ENCODE data around the gene ZNF586.
"Not testable (repeated sequence)": the region's sequence is repeated elsewhere in the genome, so short reads cannot be mapped to it uniquely, and the experiment has no call there.

ZNF586 gene

DNA sequence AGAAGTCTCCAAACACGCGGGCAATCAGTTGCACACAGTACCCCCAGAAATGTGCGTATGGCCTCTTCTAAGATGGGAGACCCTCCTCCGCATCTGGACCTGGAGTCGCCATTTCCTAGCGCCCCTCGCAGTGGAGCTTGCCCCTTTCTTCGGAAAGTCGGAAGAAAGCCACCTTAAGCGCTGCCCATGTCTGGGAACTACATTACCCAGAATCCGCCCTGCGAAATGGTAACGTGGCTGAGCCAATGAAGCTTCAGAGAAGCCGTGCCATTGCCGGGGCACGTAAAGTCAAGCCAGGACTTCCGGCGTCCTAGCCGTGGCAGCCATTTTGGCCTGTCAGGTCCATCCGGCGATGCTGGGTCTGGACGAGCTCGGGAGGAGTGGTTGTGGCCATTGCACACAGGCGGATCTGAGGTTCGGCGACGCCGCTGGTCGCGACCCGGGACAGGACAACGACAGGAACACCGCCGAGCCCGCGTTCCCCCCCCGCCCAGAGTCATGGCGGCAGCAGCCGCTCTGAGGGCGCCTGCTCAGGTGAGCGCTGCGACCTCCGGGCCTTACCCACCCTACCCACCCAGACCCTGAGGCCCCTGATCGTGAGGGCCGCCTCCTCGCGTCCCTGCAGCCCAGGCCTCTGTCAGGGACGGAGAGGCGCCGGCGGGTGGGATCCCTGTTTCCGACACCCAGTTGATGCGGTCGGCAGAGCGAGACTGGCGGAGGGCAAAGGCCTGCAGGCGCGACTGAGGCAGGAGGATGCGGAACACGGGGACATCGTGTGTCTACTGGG, at the start of gene ZNF586:
ZNF586 (plus strand) TSS at position 332 of the 787 bp plus-strand sequence; CDS start at position 499, 167 bp downstream.
- peak within 1 kb of the TSS; percentile 74 to 98 (median 95) for H3K4me2 ChIP-seq
- H4K20me1 ChIP-seq, result peaks cover 0 to 27% (median 0%) of the 10 kb centered on the region in 11 experiments; a peak in 6 of 22 replicates
- no peaks in the 10 kb centered on the region for H3K27me3 ChIP-seq
- H3K9ac ChIP-seq, result peak within 1 kb of the TSS; percentile 76 to 86 (median 83)
- H3K4me1 ChIP-seq, result peaks cover 10 to 27% (median 15%) of the 10 kb centered on the region in 10 experiments
- no peak for TF ChIP-seq Cebpa-rat (IDR thresholded peaks at IDR 0.05)
- H3K9me3 ChIP-seq (replicated peaks in 1 of 11), result peaks cover 31 to 55% (median 46%) of the 10 kb centered on the region in 11 experiments
- H3K27ac ChIP-seq, result peak within 1 kb of the TSS; percentile 31 to 85 (median 75); a peak in 21 of 22 replicates
- H3K36me3 ChIP-seq, result peaks cover 39 to 54% (median 48%) of the 10 kb centered on the region in 11 experiments
- H3K4me3 ChIP-seq, result peak within 1 kb of the TSS; percentile 72 to 82 (median 78)

DNA sequence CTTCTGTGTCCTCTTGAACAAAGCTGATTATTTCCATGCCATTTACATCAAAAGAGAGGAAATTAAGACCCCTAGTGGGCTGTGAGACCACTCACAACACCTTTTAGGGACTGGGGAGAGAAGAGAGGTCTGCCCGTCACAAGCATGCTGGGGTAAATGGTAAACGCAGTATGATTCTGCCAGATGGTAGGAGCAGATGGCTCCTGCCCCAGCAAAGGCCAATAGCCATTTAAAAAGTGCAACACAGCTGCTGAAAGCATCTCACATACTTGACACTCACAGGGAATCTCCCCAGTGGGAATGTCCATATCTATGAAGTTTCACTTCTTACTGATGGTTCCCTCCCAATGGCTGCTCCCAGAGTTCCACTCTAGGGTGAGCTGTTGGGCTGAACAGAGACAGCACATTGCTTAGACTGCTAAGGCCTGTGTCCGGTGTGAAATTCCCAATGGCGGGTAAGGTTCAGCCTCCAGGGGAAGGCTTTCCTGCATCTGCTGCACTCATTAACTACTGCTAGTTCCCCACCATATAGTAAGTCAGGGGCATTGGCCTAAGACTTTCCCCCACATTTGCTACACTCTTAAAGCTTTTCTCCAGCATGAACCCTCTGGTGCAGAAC, 49.5 kb upstream of the ZNF586 start:
- Histone ChIP-seq H3K36me3 (peaks cover 72 to 95% (median 85%) of the 10 kb centered on the region in 11 experiments), H3K27me3 (no peaks in the 10 kb centered on the region; a peak in 1 of 22 replicates), H3K9me3 (replicated peaks in 1 of 11) (peaks cover 60 to 94% (median 74%) of the 10 kb centered on the region in 11 experiments), H3K27ac (no peak overlapping the region), H4K20me1 (no peaks in the 10 kb centered on the region), H3K4me1 (no peaks in the 10 kb centered on the region; a peak in 1 of 20 replicates), H3K4me2 (no peak overlapping the region), H3K9ac (no peak overlapping the region), H3K4me3 (peak overlapping the region in 2 of 10 experiments; percentile 11 to 24; a peak in 3 of 20 replicates)
- no peak for TF ChIP-seq Cebpa-rat (IDR thresholded peaks at IDR 0.05)

DNA sequence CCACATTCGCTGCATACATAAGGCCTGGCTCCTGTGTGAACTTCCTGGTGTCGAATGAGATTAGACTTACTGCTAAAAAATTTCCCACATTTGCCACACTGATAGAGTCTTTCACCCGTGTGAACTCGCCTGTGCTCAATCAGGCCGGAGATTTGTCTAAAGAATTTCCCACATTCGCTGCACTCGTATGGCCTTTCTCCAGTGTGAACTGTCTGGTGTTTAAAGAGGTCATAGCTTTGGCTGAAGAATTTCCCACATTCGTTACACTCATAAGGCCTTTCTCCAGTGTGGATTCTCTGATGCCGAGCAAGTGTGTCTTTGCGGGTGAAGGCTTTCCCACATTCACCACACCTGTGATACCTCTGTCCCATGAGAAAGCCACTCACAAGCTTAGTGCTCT, 48.6 kb upstream of the ZNF586 start:
- peaks cover 72 to 92% (median 82%) of the 10 kb centered on the region in 11 experiments for H3K36me3 ChIP-seq
- H3K4me2 ChIP-seq, result no peak overlapping the region
- no peaks in the 10 kb centered on the region; a peak in 1 of 22 replicates for H3K27me3 ChIP-seq
- no peak for TF ChIP-seq Cebpa-rat (IDR thresholded peaks at IDR 0.05)
- H3K27ac ChIP-seq, result no peak overlapping the region
- H3K9ac ChIP-seq, result no peak overlapping the region
- H3K9me3 ChIP-seq (replicated peaks in 1 of 11), result peaks cover 61 to 93% (median 76%) of the 10 kb centered on the region in 11 experiments
- no peaks in the 10 kb centered on the region for H4K20me1 ChIP-seq
- no peaks in the 10 kb centered on the region; a peak in 1 of 20 replicates for H3K4me1 ChIP-seq
- peak overlapping the region in 6 of 10 experiments; percentile 3 to 41 (median 18); a peak in 6 of 20 replicates for H3K4me3 ChIP-seq

DNA sequence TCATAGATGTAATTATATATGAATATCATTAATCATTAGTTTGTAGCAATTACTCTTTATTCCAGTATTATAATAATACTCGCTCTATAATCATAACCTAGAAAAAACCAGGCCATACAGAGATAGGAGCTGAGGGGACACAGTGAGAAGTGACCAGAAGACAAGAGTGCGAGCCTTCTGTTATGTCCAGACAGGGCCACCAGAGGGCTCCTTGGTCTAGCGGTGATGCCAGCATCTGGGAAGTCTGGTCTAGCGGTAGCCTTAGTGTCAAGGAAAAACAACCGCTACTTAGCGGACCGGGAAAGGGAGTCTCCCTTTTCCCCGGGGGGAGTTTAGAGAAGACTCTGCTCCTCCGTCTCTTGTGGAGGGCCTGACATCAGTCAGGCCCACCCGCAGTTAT, 31.2 kb upstream of the ZNF586 start:
- H3K9ac ChIP-seq, H3K4me2 ChIP-seq, H3K4me3 ChIP-seq, H3K27ac ChIP-seq, H3K4me1 ChIP-seq, H4K20me1 ChIP-seq, H3K27me3 ChIP-seq, H3K36me3 ChIP-seq: not testable (repeated sequence)
- peaks cover 0 to 12% (median 0%) of the 10 kb centered on the region in 11 experiments; a peak in 3 of 22 replicates for H3K9me3 ChIP-seq (replicated peaks in 1 of 11)

GRCh38 chr19:57738770-57739169, 30.7 kb upstream of the ZNF586 start:
- not testable (repeated sequence) for H3K36me3 ChIP-seq, H3K27ac ChIP-seq, H3K4me2 ChIP-seq, H3K4me3 ChIP-seq, H4K20me1 ChIP-seq, H3K27me3 ChIP-seq, H3K4me1 ChIP-seq, H3K9ac ChIP-seq
- peaks cover 0 to 12% (median 0%) of the 10 kb centered on the region in 11 experiments; a peak in 3 of 22 replicates for H3K9me3 ChIP-seq (replicated peaks in 1 of 11)

DNA sequence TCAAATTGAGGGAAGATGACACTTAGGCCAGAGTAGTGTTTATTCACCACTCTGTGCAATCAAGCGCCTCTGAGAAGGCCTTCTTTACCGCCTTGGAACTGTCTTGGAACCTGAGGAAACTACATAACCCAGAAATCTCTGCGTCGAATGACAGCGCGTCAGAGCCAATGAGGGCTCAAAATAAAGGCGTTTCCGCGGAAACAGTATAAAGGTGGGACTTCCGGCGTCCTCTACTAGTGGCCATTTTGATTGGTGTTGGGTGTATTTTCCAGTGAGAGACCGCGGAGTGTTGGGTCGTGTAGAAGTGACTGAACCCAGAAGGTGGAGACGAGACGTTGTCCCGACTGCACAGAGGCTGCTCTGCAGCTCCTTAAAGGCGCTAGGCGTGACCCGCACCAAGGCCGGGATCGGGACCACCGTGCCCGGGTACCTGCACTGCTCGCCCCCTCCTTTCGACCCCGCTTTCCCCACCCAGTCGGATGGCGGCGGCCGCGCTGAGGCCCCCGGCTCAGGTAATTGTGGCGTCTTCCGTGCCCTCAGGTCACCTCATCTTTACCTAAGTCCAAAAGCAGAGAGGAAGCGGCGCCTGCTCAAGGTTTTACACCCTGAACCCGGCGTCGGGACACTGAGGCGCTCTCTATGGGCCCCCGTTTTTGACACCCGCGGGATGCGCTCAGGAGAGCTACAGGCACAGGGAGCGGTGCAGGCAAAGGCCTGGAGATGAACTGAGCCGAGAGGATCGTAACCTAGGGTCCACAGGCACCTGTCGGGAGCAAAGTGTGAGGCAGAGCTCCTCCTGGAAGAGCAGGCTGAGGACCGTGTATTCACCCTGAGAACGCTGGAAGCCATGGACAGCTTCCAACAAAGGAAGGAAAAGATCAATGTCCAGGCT, 22.6 kb upstream of the ZNF586 start, which contains the start of gene ZNF776:
ZNF776 (plus strand) TSS at position 236 of the 892 bp plus-strand sequence; CDS start at position 480, 244 bp downstream.
- H3K9me3 ChIP-seq (replicated peaks in 1 of 11), result peaks cover under 1 to 27% (median 15%) of the 10 kb centered on the region in 11 experiments; a peak in 12 of 22 replicates
- no peak for TF ChIP-seq Cebpa-rat (IDR thresholded peaks at IDR 0.05)
- peaks cover 0 to 18% (median 0%) of the 10 kb centered on the region in 11 experiments; a peak in 9 of 22 replicates for H4K20me1 ChIP-seq
- peak within 1 kb of the TSS; percentile 83 to 95 (median 89) for H3K9ac ChIP-seq
- peak within 1 kb of the TSS; percentile 80 to 90 (median 84) for H3K27ac ChIP-seq
- H3K36me3 ChIP-seq, result peaks cover 32 to 41% (median 37%) of the 10 kb centered on the region in 11 experiments
- peaks cover 14 to 26% (median 22%) of the 10 kb centered on the region in 10 experiments for H3K4me1 ChIP-seq
- peak within 1 kb of the TSS; percentile 82 to 97 (median 86) for H3K4me3 ChIP-seq
- no peaks in the 10 kb centered on the region for H3K27me3 ChIP-seq
- peak within 1 kb of the TSS; percentile 77 to 97 (median 92) for H3K4me2 ChIP-seq

GRCh38 chr19:57747472-57747807, 22.0 kb upstream of the ZNF586 start:
- peak overlapping the region; percentile 77 to 97 (median 92) for H3K4me2 ChIP-seq
- H3K27me3 ChIP-seq, result no peaks in the 10 kb centered on the region
- no peak for TF ChIP-seq Cebpa-rat (IDR thresholded peaks at IDR 0.05)
- peak overlapping the region; percentile 82 to 97 (median 86) for H3K4me3 ChIP-seq
- H4K20me1 ChIP-seq, result peaks cover 0 to 18% (median 0%) of the 10 kb centered on the region in 11 experiments; a peak in 9 of 22 replicates
- H3K4me1 ChIP-seq, result peaks cover 14 to 26% (median 22%) of the 10 kb centered on the region in 10 experiments
- peak overlapping the region; percentile 80 to 90 (median 84); a peak in 21 of 22 replicates for H3K27ac ChIP-seq
- peaks cover 5 to 33% (median 15%) of the 10 kb centered on the region in 11 experiments; a peak in 16 of 22 replicates for H3K9me3 ChIP-seq (replicated peaks in 1 of 11)
- peaks cover 38 to 47% (median 43%) of the 10 kb centered on the region in 11 experiments for H3K36me3 ChIP-seq
- peak overlapping the region; percentile 83 to 95 (median 89) for H3K9ac ChIP-seq

DNA sequence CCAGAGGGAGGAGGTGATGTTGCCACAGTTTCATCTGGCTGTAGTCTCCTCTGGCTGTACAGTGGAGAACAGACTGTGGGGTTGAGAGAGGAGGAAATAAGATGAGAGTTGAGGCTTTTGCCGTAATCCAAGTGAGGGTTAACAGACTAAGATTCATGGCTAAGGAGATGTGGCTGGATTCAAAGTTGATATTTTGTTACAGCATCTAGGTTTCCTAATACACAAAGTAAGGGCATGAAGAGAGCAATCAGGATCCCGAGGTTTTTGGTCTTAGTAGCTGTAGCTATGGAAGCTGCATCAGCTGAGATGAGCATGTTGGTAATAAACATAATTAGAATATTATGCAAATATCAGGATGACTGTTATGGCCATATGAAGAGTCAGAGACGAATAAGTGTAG, 21.4 kb upstream of the ZNF586 start:
- peak overlapping the region; percentile 83 to 95 (median 89); a peak in 17 of 22 replicates for H3K9ac ChIP-seq
- peak overlapping the region; percentile 77 to 97 (median 92) for H3K4me2 ChIP-seq
- no peaks in the 10 kb centered on the region for H3K27me3 ChIP-seq
- peak overlapping the region; percentile 82 to 97 (median 86) for H3K4me3 ChIP-seq
- TF ChIP-seq Cebpa-rat (IDR thresholded peaks at IDR 0.05), result no peak
- H3K9me3 ChIP-seq (replicated peaks in 1 of 11), result peaks cover 7 to 39% (median 19%) of the 10 kb centered on the region in 11 experiments; a peak in 18 of 22 replicates
- peaks cover 44 to 53% (median 49%) of the 10 kb centered on the region in 11 experiments for H3K36me3 ChIP-seq
- peaks cover 14 to 26% (median 22%) of the 10 kb centered on the region in 10 experiments for H3K4me1 ChIP-seq
- peaks cover 0 to 18% (median 0%) of the 10 kb centered on the region in 11 experiments; a peak in 9 of 22 replicates for H4K20me1 ChIP-seq
- peak overlapping the region in 2 of 11 experiments; percentile 86 to 90; a peak in 2 of 22 replicates for H3K27ac ChIP-seq
